GM10847 (cell line): ENCODE data around the gene CCSER1.

Experiments
- POLR2A ChIP-seq: IDR thresholded peaks from 2 replicates; pipeline ENCODE4 v1.6.1; 2011; ENCODE audit not compliant: insufficient read length; ENCODE audit errors: extremely low read depth

Gene CCSER1

DNA sequence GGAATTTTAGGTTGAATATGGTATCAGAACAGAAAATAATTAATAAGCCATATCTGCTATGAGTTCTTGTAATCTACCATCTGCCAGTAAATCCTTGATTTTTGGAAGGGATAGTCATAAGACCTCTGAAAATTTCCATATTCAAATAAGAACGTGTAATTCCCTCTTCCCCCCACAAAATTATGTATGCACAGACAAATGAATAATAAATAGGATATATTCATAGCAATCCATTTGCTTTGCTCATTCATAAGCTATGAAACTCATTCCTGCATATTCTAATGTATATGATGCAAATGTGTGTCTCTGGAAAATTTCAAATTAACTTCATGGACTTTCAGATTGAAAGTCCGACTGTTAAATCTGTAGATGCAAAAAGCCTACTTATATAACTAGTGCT is 1343.5 kb downstream of the CCSER1 start:
- no peak for TF ChIP-seq POLR2A

DNA sequence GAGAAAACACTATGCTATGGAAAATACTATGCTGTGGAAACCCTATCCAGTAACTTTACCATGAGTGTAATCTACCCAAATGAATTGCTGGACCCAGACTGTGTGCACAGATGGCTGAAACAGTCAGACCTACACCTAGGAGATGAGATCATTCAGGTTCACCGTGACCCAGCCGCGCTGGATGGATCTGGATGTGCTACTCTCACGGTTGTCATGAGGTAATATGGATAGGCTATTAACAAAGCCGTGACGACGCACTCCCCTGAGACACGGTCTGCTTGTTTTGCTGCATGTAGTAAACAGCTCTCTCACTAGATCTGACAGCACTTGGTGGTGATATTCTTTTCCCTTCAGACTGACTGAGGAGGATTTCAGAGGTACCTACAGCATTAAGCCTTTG is 1344.1 kb downstream of the CCSER1 start:
- no peak for TF ChIP-seq POLR2A

DNA sequence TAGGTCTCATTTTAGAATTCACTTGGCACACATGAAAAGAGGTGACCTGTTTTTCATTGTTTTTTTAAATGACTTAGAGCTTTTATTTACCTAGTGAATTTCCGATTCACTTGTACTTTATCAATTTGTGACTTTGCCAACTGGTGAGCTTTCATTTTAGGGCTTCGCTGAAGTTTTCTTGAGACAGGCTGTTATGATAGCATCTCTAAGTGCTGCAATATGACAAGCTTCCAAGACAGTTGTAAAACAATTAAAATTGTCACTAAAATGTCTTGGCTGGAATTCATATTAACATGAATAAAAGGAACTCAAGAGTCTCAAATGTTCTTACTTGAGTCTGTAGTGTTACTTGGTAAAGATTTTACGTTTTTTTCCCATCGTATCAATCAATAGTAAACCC is 1344.9 kb downstream of the CCSER1 start:
- no peak for TF ChIP-seq POLR2A

DNA sequence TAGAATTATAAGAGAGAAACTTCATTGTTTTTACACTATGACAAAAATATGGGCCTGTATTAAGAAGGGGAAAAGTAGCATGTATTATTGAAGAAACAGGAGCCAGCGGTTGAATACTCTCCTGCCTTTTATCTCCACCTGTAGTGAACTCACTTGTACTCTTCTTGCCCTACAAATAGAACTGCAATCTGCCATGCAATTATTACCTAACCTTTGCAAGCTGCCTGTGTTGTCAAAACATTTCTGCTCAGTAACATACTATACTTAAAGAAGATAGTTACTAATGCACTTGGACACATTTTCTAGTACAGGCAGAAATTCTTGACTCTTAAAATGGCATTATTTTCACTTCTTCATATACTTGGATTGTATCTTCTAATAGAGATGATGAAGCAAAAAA is 1358.2 kb downstream of the CCSER1 start:
- no peak for TF ChIP-seq POLR2A

DNA sequence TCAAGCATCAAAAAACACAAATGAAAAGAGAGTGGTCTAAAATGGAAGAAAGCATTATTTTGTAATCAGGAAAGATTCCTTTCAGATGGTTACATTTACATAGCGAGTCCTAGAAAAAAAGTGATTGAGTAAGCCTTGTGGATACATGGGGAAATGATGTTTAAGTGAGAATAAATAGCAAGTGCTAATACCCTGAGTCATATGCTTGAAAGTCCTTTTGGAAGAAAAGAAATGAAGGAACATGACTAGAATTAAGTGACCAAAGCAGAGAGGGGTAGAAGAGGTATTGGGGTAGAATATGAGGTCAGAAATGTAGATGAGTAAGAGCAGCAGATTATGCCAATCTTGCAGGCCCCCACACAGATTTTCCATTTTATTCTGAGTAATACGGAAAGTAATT is 1361.8 kb downstream of the CCSER1 start:
- TF ChIP-seq POLR2A: no peak

DNA sequence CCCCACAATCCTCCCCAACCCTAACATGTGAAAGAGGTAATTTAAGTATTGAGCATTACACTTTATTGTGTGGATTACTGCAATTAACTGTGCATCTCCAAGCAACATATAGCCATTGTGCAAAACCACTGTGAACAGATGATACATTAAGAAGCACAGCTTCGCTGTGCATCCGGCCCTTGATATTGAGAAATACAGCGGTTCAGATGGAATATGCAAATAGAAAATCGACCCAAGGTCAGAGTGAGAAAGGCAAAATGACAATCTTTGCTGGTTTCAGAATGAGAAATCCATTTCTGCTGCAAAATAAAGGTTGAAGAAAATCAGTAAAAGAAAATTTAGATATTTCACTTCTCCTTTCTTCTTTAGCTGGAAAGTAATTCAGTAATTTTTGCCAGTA is 1370.7 kb downstream of the CCSER1 start:
- TF ChIP-seq POLR2A: no peak

DNA sequence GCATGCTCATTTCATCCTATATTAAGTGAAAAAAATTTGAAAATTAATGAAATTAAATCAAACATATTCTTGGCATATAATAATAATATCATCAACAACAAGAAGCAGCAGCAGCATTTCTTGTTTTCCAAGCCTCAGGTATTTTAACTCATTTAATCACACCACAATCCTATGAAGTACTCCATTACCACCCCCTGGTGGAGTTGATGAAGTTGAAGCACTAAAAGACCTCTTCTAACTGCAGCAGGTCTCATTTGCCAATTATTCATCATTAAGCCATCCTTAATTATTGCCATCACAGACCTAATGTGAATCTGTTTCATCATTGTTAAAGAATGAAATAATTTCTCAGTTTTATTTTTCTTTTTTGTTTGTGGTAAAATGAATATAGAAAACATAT is 1375.2 kb downstream of the CCSER1 start:
- no peak for TF ChIP-seq POLR2A

DNA sequence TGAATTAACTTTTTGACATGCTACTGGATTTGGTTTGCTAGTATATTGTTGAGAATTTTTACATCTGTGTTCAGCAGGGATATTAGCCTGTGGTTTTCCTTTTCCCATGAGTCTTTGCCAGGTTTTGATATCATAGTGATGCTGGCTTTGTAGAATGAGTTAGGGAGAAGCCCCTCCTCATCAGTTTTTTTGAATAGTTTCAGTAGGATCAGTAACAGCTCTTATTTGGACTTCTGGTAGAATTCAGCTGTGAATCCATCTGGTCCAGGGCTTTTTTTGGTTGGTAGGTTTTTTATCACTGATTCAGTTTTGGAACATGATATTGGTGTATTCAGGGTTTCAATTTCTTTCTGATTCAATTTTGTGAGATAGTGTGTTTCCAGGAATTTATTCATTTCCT is 1386.1 kb downstream of the CCSER1 start:
- TF ChIP-seq POLR2A: no peak

DNA sequence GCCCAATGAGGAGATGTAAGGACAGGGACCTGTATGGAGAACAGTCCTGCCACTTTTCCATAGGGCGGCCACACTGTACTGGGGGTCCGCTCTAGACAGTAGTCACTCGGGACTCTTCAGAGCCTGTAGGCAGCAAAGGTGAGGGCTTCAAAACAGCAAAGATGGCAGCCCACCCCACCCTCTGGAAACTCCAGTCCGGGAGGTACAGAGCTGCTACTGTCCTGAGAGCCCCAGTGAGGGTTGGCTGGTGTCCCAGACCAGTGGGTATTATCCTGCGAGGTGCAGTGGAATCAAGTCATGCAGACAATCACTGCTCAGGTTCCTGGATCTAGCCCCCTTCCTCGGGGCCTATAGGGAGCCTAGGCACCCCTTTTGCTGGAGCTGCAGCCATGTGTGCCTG is 1392.0 kb downstream of the CCSER1 start:
- no peak for TF ChIP-seq POLR2A

DNA sequence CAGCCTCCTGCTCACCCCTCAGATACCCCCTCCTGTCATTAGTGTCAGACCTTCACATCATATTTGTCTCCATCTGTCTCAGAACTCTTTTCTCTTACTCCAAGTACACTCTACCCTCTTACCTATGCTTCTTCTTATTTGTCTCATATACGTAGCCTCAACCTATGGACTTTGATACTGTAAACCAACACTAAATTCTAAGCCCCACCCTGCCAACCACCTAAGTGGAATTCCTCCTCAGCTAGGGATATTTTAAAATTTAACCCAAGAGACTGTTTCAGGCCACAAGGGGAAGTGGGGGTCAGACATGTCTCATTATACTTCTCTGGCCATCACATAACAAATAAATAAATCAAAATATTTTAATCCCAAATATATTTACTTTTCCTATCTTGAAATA is 1398.4 kb downstream of the CCSER1 start:
- no peak for TF ChIP-seq POLR2A

DNA sequence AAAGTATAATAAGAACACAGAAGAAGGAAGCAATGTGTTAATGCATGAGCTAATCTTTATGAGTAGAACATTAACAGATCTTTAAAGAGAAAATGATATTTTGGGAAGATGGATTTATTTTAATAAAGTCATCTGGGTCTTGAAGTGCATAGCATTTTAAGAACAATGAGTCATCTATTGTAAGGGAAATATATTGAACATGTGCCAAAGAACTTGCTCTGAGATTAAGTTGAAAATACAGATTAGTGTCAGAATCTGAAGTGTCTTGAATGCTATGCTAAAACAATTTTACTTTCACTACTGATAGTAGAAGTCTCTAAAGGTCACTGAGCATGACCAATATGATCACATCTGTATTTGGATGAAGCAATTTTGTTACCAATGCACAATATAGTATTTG is 1399.9 kb downstream of the CCSER1 start:
- no peak for TF ChIP-seq POLR2A

DNA sequence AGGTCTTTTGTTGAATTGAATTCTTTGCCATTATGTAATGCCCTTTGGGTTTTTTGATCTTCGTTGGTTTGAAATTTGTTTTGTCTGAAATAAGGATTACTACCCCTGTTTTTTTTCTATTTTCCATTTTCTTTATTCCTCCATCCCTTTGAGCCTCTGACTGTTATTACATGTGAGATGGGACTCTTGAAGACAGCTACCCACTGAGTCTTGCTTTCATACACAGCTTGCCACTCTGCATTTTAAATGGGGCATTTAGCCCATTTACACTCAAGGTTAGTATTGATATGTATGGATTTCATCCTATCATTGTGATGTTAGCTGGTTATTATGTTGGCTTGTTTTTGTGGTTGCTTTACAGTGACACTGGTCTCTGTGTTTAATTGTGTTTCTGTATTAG is 1440.4 kb downstream of the CCSER1 start:
- no peak for TF ChIP-seq POLR2A

DNA sequence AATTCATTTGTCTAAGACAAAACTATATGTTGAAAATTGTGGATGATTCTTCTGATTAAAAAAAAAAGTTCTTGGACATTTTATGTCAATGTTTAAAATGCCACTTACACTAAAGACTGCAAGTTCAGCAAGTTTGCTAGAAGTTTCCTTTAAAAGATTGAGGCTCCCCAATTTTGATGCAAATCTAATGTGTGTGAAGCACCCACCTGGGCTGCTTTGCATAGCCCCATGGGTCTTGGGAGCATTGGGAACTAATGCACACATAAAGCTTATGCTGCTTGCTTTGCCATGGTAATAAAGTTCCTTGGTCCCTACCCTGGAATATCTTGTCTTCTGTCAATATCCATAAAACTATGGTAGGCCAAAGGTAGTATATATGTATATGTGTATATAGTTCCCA is 1450.7 kb downstream of the CCSER1 start:
- no peak for TF ChIP-seq POLR2A

DNA sequence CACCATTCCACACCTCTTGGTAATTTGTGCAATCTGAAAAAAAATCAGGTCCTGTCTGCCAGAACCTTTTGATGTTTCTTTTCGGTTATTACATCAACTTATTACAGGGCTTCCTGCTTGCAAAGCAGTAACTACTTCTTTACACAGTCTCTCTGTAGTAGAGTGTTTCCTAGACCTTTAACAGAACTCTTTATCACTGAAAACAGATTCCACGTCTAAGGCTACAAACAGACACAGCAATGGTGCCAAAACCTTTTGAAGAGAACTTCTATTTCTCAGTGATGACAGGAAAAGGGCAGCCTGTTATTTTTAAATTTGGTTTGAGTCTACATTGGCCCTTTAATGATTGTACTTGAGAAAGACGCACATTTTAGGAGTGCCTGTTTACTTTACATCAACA is 1463.1 kb downstream of the CCSER1 start:
- TF ChIP-seq POLR2A: no peak

DNA sequence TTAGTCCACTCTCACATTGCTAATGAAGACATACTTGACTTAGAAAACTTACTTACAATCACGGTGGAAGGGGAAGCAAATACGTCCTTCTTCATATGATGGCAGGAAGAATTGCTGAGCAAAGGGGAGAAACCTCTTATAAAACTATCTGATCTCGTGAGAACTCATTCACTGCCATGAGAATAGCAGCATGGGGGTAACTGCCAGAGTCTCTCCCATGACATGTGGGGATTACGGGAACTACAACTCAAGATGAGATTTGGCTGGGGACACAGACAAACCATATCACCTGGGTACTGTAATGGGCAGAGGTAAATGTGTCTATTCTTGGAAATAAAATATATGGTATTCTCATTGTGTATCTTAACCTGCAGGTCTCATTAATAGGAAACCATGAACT is 1464.9 kb downstream of the CCSER1 start:
- TF ChIP-seq POLR2A: no peak

DNA sequence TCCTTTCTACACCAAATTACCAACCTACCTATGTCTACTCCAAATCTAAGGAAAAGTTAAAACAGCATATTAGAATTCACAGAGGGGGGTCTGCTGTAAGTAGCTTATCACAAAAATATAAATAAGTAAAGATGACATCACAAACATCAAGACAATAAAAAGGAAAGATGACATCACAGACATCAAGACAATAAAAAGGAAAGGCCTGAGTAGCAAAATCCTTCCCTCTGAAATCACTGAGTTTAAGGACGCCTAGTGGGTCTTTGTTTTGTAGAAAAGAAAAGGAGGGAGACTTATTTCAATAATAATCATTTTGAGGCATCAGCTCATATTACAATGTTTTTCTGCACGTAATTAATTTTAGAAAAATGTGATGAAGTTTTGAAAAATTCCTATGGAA is 1469.5 kb downstream of the CCSER1 start:
- no peak for TF ChIP-seq POLR2A

DNA sequence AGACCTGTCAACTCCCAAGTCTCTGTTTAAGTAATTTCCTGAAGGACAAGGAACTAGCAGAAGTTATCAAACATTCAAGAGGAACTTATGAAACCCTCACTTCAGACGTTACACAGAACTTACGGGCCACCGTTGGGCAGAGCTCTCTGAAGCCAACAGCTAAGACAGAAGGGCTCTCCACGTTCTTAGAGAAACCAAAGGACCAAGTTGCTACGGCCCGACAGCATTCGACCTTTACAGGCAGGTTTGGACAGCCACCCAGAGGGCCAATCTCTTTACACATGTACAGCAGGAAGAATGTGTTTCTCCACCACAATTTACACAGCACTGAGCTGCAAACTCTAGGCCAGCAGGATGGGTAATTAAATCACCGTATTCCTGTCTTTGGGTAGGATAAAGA is 1471.5 kb downstream of the CCSER1 start:
- TF ChIP-seq POLR2A: no peak

DNA sequence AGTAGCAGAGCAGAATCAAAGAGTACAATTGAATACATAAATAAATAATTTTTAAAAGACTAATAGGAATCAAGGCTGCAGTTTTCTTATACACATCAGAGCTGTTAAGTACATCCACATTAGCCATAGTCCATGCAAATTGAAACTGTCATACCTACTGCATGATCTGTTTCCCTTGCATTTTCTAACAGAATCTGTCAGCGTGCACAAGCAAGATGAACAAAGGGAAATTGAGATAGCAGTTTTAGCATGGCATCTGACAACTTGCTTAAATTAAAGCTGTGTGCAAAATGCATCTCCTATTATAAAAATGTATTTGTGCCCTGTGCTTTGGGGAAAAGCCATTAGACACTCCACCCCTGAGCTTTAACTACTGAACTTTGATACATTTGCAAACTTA is 1473.1 kb downstream of the CCSER1 start:
- TF ChIP-seq POLR2A: no peak
